Activated CD8-positive, alpha-beta T cell treated with anti-CD3 and anti-CD28 coated beads, Interleukin-2, amount 10 ng/mL, durations not matched to agents 7 days and 5 days (primary cell): ENCODE data around the gene GGCT. TPM values are rescaled to one million over a fixed set of nuclear protein-coding genes. Genes with fewer than 3 reads are reported as not detected.
"Not testable (repeated sequence)": the region's sequence is repeated elsewhere in the genome, so short reads cannot be mapped to it uniquely, and the experiment has no call there.

ENCODE experiments used
- ATAC-seq: fragments of 150-1000 bp; cut with Tn5 transposase; one replicate; pipeline ENCODE4 v1.10.0; 2021; ENCODE audit warnings: moderate library complexity
- CTCF ChIA-PET: fragments of 350-600 bp; sonication (Branson Sonifier 250); formaldehyde crosslinking; loops from one replicate; lab custom pipeline; 2021; ENCODE audit warnings: antibody characterized with exemption; lab: Charles Lee
- POLR2A ChIA-PET: fragments of 350-600 bp; sonication (Branson Sonifier 250); formaldehyde crosslinking; loops from one replicate; lab custom pipeline; 2021; ENCODE audit warnings: antibody characterized with exemption; lab: Charles Lee
- DNase-seq: peaks from one replicate; pipeline ENCODE4 v3.0.0-alpha.2; 2020
- H3K27ac Mint-ChIP-seq: one replicate; pipeline ENCODE4 v1.8.0; 2021; ENCODE audit warnings: mild to moderate bottlenecking, mixed read lengths
- H3K27me3 Mint-ChIP-seq: one replicate; pipeline ENCODE4 v1.8.0; 2021; ENCODE audit warnings: low read depth, mixed read lengths
- H3K36me3 Mint-ChIP-seq: one replicate; pipeline ENCODE4 v1.8.0; 2021; ENCODE audit warnings: low read depth, mixed read lengths
- H3K4me1 Mint-ChIP-seq: one replicate; pipeline ENCODE4 v1.8.0; 2021; ENCODE audit warnings: low read depth, mixed read lengths
- H3K4me3 Mint-ChIP-seq: one replicate; pipeline ENCODE4 v1.8.0; 2021; ENCODE audit warnings: mild to moderate bottlenecking, mixed read lengths
- H3K9me3 Mint-ChIP-seq: one replicate; pipeline ENCODE4 v1.8.0; 2022; ENCODE audit warnings: mixed read lengths; ENCODE audit not compliant: insufficient read depth
- total RNA-seq, 2 experiments: library from RNA; stranded (reverse); gene quantifications; one replicate each; pipeline ENCODE4 v1.2.3, GENCODE V29; 2021

Gene GGCT, protein sequence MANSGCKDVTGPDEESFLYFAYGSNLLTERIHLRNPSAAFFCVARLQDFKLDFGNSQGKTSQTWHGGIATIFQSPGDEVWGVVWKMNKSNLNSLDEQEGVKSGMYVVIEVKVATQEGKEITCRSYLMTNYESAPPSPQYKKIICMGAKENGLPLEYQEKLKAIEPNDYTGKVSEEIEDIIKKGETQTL
- 10 to 100 TPM; 49.7 to 50.2 TPM for total RNA-seq

DNA sequence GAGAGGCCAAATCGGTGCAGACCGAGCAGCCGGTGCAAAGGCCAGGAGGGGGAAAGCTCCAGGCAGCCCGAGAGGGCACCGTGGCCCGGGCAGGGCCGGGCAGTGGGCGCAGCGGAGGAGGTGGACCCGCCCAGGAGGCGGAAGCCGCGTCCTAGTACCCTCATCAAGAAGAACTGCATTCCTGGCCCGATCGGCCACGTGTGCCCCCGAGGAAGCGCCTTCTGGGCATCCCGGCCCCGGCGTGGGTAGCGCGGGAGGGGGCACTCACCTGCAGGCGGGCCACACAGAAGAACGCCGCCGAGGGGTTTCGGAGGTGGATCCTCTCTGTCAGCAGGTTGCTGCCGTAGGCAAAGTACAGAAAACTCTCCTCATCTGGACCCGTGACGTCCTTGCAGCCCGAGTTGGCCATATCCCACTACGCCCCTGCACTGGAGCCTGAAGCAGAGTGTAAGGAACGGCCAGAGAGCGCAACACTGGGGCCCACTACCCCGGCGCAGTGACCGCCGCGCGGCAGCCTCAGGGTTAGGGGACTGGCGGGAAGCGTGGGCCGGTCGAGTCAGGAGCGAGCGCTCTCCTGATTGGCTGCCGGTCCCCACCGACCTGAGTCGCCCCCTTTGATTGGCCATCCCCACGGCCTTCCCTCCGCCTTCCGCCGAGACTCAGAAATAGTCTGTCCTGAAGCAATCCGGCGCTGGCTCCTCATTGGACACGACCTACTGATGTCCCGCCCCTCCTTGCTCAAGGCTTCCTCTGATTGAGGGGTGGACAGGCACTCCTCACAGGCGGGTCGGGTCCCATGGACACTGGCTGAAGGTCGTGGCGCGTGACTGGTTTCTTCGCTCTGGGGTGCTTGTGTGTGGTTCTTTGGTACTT is at the start of gene GGCT:
Gene GGCT (minus strand): TSS at position 529 of the 873 bp plus-strand sequence. CDS start 120 bp downstream, at position 409.
- H3K27me3 Mint-ChIP-seq, result no peaks in the 10 kb centered on the region
- H3K36me3 Mint-ChIP-seq, result peaks cover 28% of the 10 kb centered on the region
- peak within 1 kb of the TSS; percentile 80 for H3K4me3 Mint-ChIP-seq
- POLR2A ChIA-PET, result interaction anchor here (1.0 to 2.3 kb wide), 3 partner anchors 26 to 476 kb away, joined by 3 to 11 read pairs (median 4); partner anchors contain the start of genes NOD1 and PLEKHA8
- CTCF ChIA-PET, result interaction anchor here (1.1 to 1.4 kb wide), 2 partner anchors 228 to 340 kb away, joined by 3 to 5 read pairs; no protein-coding TSS in a partner anchor
- H3K27ac Mint-ChIP-seq, result peak within 1 kb of the TSS; percentile 86
- peaks cover 47% of the 10 kb centered on the region for H3K4me1 Mint-ChIP-seq
- peak; percentile 99 for DNase-seq
- H3K9me3 Mint-ChIP-seq, result no peaks in the 10 kb centered on the region
- peak; percentile 98 for ATAC-seq

DNA sequence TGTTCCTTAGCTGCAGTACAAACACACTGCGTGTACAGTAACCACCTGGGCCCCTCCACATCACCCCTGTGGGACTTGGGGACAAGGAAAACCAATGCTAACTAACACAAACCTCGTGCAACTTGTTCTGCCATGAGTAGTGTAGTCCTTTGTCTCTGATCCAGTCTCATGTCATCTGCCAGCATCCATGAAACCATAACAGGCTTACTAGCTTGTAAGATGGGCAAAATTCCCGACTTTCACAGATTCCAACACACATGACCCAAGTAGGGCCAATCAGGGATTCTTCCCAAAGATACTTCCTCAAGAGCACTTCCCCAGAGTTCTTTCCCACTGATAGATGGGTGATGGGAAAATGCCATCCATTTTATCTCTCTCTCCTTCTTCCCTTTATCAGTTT is 48.9 kb upstream of the GGCT start:
- no peaks in the 10 kb centered on the region for H3K27me3 Mint-ChIP-seq
- H3K4me3 Mint-ChIP-seq, result no peak overlapping the region
- H3K9me3 Mint-ChIP-seq, result no peaks in the 10 kb centered on the region
- no peak overlapping the region for H3K27ac Mint-ChIP-seq
- DNase-seq, result no peak
- ChIA-PET POLR2A (no interaction called here), CTCF (interaction anchor here (1.8 kb wide), 1 partner anchor 11 kb away, joined by 9 read pairs; no protein-coding TSS in a partner anchor)
- ATAC-seq, result no peak
- no peaks in the 10 kb centered on the region for H3K4me1 Mint-ChIP-seq
- H3K36me3 Mint-ChIP-seq, result no peaks in the 10 kb centered on the region

DNA sequence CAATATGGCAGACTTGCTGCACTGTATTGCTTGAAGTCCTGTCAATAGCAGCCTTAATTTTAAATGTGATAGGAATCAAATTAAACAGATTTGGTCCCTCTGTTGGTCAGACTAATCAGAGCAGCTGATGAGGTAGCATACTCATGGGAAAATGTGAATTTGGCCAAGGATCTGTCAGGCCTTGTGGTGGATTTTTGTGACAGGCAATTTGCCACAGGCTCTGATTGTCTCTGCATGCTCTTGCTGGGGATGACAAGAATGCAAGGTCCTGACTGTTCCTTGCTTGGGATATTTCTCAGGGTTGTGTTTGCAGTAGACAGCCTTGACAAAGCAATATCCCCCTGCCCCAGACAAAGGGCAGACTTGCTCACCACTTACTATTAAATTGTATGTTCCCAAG is 48.5 kb upstream of the GGCT start:
- Mint-ChIP-seq H3K4me1 (no peaks in the 10 kb centered on the region), H3K4me3 (no peak overlapping the region), H3K36me3 (no peaks in the 10 kb centered on the region), H3K9me3 (no peaks in the 10 kb centered on the region), H3K27ac (no peak overlapping the region), H3K27me3 (no peaks in the 10 kb centered on the region)
- POLR2A ChIA-PET, result no interaction called here
- CTCF ChIA-PET, result interaction anchor here (1.8 kb wide), 1 partner anchor 12 kb away, joined by 9 read pairs; no protein-coding TSS in a partner anchor
- ATAC-seq (no peak), DNase-seq (no peak)

DNA sequence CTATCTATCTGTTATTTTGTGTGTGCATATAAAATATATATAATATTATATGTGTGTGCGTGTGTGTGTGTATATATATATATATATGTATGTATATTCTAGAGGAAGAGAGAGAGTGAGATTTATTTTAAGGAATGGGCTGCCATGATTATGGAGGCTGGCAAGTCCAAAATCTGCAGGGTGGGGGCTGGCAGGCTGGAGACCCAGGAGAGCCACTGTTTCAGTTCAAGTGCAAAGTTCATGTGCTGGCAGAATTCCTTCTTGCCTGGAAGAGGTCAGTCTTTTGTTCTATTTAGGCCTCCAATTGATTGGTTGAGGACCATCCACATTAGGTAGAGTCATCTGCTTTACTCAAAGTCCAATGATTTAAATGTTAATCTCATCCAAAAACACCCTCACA is 47.7 kb upstream of the GGCT start:
- no peaks in the 10 kb centered on the region for H3K4me1 Mint-ChIP-seq
- DNase-seq (no peak), ATAC-seq (no peak)
- H3K27me3 Mint-ChIP-seq, result no peaks in the 10 kb centered on the region
- H3K27ac Mint-ChIP-seq, result no peak overlapping the region
- CTCF ChIA-PET, result interaction anchor here (3.9 kb wide), 1 partner anchor 11 kb away, joined by 39 read pairs; no protein-coding TSS in a partner anchor
- H3K36me3 Mint-ChIP-seq, result no peaks in the 10 kb centered on the region
- H3K4me3 Mint-ChIP-seq, result no peak overlapping the region
- POLR2A ChIA-PET, result no interaction called here
- H3K9me3 Mint-ChIP-seq, result no peaks in the 10 kb centered on the region

DNA sequence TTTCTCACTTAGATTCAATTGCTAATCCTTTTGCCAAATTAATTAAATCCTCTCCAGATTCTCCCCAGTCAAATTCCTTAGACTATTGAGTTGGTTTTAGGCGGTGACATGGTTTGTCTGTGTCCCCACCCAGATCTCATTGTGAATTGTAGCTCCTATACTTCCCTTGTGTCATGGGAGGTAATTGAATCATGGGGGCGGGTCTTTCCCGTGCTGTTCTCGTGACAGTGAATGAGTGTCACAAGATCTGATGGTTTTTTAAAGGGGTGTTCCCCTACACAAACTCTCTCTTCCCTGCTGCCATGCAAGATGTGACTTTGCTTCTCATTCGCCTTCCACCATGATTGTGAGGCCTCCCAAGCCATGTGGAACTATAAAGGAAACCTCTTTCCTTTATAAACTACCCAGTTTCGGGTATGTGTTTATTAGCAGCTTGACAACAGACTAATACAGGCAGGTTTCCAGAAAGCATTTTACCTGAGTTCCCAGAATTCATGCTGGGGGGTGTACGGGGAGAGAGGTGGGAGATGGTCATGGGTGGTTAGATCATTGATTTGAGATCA is 45.4 kb upstream of the GGCT start:
- ChIA-PET POLR2A (no interaction called here), CTCF (interaction anchor here (0.8 to 5.0 kb wide), 20 partner anchors 7 to 386 kb away, joined by 3 to 48 read pairs (median 4); no protein-coding TSS in a partner anchor)
- ATAC-seq, result no peak
- no peaks in the 10 kb centered on the region for H3K36me3 Mint-ChIP-seq
- H3K27me3 Mint-ChIP-seq, result no peaks in the 10 kb centered on the region
- no peak overlapping the region for H3K27ac Mint-ChIP-seq
- no peaks in the 10 kb centered on the region for H3K9me3 Mint-ChIP-seq
- H3K4me1 Mint-ChIP-seq, result no peaks in the 10 kb centered on the region
- DNase-seq, result no peak
- H3K4me3 Mint-ChIP-seq, result no peak overlapping the region

DNA sequence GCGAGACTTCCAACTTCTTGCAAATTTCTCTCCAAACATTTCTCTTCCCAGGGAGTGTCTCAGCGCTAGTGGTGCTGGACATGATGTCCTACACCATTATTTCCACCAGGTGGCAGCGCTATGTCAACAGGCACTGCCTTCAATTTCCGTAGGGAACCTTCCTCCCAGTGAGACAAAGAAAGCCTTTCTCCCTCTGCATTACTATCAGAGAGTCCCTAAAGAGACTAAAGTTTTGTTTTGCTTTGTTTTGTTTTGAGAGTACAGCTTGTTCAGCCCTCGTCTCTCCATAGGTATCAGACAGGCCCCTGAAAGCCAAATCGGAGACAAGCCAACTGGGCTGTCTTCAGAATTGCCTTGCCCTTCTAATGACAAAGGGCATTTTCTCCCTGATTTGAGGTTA is 44.2 kb upstream of the GGCT start:
- DNase-seq (peak; percentile 47), ATAC-seq (peak; percentile 42)
- no peak overlapping the region for H3K27ac Mint-ChIP-seq
- no peaks in the 10 kb centered on the region for H3K4me1 Mint-ChIP-seq
- POLR2A ChIA-PET, result no interaction called here
- no peak overlapping the region for H3K4me3 Mint-ChIP-seq
- CTCF ChIA-PET, result interaction anchor here (0.7 to 5.0 kb wide), 25 partner anchors 9 to 385 kb away, joined by 3 to 48 read pairs (median 4); no protein-coding TSS in a partner anchor
- H3K9me3 Mint-ChIP-seq, result no peaks in the 10 kb centered on the region
- no peaks in the 10 kb centered on the region for H3K36me3 Mint-ChIP-seq
- no peaks in the 10 kb centered on the region for H3K27me3 Mint-ChIP-seq

DNA sequence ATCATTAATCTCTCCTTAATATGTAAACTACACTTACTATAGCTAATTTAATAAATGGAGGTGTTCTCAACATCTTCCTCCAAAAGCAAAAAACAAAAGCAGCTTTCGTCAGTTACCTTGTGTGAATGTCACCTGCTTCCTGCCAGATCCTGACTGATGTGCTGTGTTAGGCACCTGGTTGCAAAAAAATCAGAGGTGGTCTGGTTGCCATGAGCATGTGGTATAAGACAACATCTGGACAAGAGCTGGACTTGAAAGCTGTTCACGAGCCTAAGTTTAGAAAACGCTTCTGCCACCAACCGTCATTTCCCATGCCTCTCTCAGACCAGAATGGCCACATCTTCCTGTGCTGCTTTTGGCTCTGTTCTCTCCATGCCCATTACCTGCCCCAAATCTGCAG is 42.0 kb upstream of the GGCT start:
- H3K27me3 Mint-ChIP-seq, result no peaks in the 10 kb centered on the region
- ChIA-PET POLR2A (no interaction called here), CTCF (interaction anchor here (0.9 to 5.0 kb wide), 5 partner anchors 19 to 378 kb away, joined by 4 to 48 read pairs (median 4); no protein-coding TSS in a partner anchor)
- H3K36me3 Mint-ChIP-seq, result no peaks in the 10 kb centered on the region
- H3K27ac Mint-ChIP-seq, result no peak overlapping the region
- no peak for DNase-seq
- H3K9me3 Mint-ChIP-seq, result no peaks in the 10 kb centered on the region
- ATAC-seq, result no peak
- H3K4me1 Mint-ChIP-seq, result no peaks in the 10 kb centered on the region
- H3K4me3 Mint-ChIP-seq, result no peak overlapping the region

DNA sequence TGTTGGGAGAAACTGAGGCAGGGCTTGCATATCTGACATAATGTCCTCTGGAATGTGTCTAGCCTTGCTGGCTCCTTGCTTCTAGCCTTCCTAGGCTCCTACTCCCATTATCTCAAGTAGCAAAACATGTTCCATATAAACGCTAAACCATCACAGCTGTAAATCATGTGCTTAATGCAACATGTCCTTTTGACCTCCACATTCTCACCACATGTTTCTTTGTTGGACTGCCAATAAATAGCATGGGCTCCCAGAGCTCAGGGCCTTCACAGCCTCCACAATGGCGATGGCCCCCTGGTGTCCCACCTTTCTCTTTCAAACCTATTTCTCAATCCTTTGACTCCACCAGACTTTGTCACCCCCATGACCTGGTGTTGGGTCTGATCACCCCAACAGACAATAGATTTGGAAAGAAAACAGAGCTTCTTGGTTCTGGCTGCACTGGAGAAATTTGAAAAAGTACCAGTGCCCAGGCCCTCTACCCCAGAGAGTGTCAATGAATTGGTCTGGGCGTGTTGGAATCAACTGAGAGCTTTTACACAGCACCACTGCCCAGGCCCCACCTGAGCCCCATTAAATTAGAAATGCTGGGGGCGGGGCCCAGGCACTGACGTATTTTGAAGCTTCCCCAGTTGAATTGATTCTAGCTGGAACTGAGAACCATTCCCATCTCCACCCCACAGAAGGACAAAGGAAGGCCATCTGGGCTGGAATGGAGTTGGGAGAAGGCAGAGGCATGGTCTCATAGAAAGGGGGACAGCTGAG is 41.3 kb upstream of the GGCT start:
- DNase-seq, result no peak
- Mint-ChIP-seq H3K27me3 (no peaks in the 10 kb centered on the region), H3K36me3 (no peaks in the 10 kb centered on the region), H3K9me3 (no peaks in the 10 kb centered on the region), H3K4me3 (no peak overlapping the region), H3K27ac (no peak overlapping the region), H3K4me1 (no peaks in the 10 kb centered on the region)
- no peak for ATAC-seq
- POLR2A ChIA-PET, result no interaction called here
- CTCF ChIA-PET, result interaction anchor here (0.9 to 5.0 kb wide), 4 partner anchors 19 to 270 kb away, joined by 4 to 48 read pairs (median 6); no protein-coding TSS in a partner anchor

DNA sequence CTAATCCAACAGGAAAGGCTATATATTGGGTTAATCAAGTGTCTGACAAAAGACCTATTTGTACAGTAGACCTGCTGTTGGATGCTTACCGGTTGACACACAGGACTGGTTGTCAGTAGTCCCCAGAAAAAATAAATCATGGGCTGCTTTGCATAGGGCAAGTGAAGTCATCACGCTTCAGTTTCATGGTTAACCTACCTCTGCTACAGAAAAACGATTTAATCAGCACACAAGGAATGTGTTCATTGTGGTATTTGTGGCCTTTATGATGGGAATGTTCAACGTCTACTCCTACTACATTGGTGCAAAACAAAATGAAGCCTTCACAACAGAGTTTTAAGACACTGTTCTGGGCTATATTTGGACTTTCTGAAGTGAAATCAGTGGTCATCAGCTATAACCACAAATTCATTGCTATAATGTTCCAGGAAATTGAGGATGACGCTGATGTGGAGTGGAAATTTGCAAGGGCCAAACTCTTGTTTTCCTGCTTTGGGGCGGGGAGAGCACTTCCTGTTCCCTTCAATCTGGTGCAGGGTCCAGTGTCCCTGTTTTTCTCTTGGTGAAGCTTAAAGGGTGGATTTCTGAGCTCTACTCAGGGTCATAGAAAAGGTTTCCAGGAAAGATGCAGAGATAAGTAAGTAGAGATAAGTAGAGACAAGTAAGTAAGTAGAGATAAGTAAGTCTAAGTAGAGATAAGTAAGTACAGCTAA is 39.3 kb upstream of the GGCT start:
- H3K36me3 Mint-ChIP-seq, result no peaks in the 10 kb centered on the region
- H3K9me3 Mint-ChIP-seq, result no peaks in the 10 kb centered on the region
- H3K4me3 Mint-ChIP-seq, result no peak overlapping the region
- ChIA-PET POLR2A (no interaction called here), CTCF (interaction anchor here (1.9 kb wide), 1 partner anchor 20 kb away, joined by 4 read pairs; no protein-coding TSS in a partner anchor)
- no peak overlapping the region for H3K27ac Mint-ChIP-seq
- no peak for DNase-seq
- no peaks in the 10 kb centered on the region for H3K4me1 Mint-ChIP-seq
- no peak for ATAC-seq
- no peaks in the 10 kb centered on the region for H3K27me3 Mint-ChIP-seq

DNA sequence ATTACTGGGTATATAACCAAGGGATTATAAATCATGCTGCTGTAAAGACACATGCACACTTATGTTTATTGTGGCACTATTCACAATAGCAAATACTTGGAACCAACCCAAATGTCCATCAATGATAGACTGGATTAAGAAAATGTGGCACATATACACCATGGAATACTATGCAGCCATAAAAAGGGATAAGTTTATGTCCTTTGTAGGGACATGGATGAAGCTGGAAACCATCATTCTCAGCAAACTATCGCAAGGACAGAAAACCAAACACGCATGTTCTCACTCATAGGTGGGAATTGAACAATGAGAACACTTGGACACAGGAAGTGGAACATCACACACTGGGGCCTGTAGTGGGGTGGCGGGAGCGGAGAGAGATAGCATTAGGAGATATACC is 38.5 kb upstream of the GGCT start:
- H3K4me1 Mint-ChIP-seq, H3K27me3 Mint-ChIP-seq, CTCF ChIA-PET, ATAC-seq, H3K4me3 Mint-ChIP-seq, H3K27ac Mint-ChIP-seq, H3K36me3 Mint-ChIP-seq, H3K9me3 Mint-ChIP-seq, POLR2A ChIA-PET, DNase-seq: not testable (repeated sequence)
